GM04503 (cell line): Measurements from ENCODE around the gene NLE1.
A peak's percentile ranks its signal among the peaks of the same experiment; 100 is the strongest.
"Not testable (repeated sequence)": the region's sequence is repeated elsewhere in the genome, so short reads cannot be mapped to it uniquely, and the experiment has no call there.

ENCODE experiments used
- DNase-seq: peaks from one replicate; pipeline ENCODE4 v3.0.0-alpha.2; 2012; ENCODE audit warnings: low read depth

NLE1 gene

GRCh38 chr17:35141681-35142466 lies at the start of gene NLE1:
NLE1 (minus strand) TSS chr17:35142303; CDS start chr17:35142275, 28 bp downstream.
- DNase-seq: no peak

DNA sequence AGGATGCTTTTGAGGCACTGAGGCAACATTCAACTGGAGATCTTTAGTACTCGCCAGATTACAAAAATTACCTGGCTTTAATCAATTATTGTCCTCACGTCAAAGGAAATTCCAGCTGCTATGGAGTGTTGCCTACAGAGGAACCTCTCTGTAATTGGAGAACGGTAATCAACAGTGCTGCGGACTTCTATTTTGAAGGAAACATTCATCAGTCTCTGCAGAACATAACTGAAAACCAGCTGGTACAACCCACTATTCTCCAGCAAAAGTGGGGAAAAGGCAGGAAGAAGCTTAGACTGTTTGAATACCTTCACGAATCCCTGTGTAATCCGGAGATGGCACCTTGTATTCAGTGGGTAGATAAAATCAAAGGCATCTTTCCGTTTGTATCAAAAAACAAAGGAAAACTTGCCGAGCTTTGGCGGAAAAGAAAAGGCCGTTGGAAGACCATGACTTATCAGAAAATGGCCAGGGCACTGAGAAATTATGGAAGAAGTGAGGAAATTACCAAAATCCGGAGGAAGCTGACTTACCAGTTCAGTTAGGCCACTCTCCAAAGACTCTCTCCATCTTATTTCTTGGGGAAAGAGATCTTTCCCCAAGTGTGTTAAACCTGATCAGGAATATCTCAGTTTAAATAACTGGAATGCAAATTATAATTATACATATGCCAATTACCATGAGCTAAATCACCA lies 49.0 kb upstream of the NLE1 start:
- DNase-seq: no peak

DNA sequence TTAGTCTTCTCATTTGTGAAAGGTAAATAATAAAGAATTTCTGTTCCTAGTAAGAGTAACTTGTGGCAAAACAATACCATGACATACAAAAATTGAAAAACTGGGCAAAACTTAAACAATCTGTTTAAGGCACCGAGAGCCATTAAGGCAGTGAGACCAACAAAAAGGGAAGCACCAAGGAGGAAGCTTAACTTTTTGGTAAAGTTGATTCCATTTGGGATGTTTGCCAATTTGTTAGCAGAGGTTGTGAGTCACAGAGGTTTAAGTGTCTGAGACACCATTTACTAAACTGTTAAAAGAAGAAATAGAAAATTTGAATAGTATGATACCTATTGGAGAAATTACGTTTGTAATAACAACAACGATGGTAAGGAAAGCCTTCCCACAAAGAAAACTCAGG lies 47.2 kb upstream of the NLE1 start:
- no peak for DNase-seq

DNA sequence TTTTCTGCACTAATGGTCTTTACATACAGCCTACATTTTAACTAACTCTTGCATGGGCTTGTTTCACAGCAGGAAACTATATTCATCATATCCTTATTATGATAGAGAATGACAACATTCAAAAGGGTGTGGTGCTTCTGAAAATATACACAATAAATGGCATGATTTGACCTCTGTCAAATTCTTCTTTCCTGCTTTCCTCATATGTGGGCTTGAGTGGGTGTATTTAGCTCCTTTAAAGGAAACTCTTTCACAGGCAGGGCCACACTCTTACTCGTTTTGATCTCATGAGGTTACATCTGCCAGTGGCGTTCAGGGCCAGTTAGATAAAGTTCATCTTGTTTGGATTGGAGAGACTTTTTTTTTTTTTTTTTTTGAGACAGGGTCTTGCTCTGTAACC lies 46.0 kb upstream of the NLE1 start:
- no peak for DNase-seq

DNA sequence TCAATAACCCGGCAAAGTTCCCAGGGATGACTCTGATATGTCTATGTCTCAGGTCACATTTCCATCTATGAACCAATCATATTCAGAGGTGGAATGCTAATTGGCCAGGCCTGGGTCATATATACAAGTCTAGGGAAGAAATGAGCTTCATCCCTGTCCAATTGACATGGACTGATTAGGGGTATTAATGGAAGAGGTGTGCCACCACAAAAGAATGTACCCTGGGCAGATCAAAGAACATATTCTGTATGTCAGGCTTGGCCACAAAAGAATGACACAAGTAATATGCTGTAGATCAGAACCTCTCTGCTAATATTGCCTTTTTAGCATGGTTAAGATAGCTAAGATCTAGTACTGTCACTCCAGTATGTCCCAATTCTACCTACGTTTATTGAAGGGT lies 45.4 kb upstream of the NLE1 start:
- DNase-seq: no peak

- DNase-seq: no peak
Measured at GRCh38 chr17:35185849-35186248, 43.7 kb upstream of the NLE1 start.

- no peak for DNase-seq
Measured at GRCh38 chr17:35184274-35184673, 42.2 kb upstream of the NLE1 start.

DNA sequence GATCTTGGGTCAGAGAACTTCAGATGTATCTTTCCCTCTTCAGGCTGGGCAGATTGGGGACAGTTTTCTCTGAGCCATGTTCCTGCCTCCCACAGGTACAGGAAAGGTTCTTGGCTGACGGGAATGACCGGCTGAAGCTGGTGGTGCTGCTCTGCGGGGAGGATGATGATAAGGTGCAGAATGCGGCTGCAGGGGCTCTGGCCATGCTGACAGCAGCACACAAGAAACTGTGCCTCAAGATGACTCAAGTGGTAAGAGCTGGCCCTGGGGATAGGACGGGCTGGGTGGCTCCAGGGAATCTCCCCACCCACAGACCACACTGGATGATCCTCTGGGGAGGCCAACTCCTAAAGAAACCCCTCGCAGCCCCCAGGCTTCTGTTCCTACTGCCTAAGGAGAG lies 41.2 kb upstream of the NLE1 start:
- no peak for DNase-seq

DNA sequence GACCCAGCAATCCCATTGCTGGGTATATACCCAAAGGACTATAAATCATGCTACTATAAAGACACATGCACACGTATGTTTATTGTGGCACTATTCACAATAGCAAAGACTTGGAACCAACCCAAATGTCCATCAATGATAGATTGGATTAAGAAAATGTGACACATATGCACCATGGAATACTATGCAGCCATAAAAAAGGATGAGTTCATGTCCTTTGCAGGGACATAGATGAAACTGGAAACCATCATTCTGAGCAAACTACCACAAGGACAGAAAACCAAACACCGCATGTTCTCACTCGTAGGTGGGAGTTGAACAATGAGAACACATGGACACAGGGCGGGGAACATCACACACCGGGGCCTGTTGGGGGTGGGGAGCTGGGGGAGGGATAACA lies 37.3 kb upstream of the NLE1 start:
- DNase-seq: not testable (repeated sequence)

DNA sequence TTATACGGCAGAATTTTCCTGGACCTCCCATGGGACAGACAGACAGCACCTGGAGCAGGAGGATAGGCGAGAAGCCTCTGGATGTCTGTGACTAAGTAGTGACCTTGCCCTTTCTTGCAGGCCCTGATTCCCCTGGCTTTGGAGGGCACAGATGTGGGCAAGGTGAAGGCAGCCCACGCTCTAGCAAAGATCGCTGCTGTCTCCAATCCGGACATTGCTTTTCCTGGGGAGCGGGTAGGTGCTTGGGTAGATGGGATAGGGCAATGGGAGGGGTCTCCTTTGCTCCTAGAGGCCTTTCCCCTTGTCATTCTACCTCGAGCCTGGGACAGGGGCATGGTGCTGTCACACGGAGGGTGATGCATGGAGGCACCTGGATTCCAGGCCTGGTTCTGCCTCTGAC lies 34.8 kb upstream of the NLE1 start:
- DNase-seq: no peak

- DNase-seq: no peak
Measured at GRCh38 chr17:35175638-35176415, 33.7 kb upstream of the NLE1 start.

GRCh38 chr17:35174835-35175334 lies 32.8 kb upstream of the NLE1 start:
- no peak for DNase-seq

DNA sequence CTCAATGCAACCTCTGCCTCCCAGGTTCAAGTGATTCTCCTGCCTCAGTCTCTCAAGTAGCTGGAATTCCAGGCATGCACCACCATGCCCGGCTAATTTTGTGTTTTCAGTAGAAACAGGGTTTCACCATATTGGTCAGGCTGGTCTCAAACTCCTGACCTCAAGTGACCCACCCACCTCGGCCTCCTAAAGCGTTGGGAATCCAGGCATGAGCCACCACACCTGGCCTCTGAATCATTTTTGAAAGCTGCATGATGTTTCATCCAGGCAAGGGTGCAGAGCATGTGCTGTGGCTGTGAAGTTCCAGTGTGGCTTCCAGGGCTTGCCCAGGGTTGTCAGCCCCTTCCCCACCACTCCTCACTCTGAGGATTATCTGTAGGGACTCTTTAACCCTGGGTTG lies 30.2 kb upstream of the NLE1 start:
- not testable (repeated sequence) for DNase-seq

DNA sequence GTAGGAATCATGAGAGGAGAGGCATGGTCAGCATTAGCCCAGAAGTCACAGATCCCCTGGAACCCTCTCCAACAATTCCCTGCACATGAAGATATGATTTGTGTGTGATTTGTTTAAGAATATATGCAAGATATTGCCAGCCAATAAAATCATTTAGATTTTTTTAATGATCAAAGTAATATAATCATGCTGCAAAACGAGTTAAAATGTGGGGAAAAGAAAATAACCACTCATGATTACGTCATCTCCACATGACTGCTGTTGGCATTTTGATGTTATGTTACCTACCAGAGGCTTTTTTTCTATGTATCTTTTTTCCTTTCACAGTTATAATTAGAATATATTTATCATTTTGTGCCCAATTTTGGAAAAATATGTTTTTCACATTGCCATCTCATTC lies 29.7 kb upstream of the NLE1 start:
- DNase-seq: no peak

DNA sequence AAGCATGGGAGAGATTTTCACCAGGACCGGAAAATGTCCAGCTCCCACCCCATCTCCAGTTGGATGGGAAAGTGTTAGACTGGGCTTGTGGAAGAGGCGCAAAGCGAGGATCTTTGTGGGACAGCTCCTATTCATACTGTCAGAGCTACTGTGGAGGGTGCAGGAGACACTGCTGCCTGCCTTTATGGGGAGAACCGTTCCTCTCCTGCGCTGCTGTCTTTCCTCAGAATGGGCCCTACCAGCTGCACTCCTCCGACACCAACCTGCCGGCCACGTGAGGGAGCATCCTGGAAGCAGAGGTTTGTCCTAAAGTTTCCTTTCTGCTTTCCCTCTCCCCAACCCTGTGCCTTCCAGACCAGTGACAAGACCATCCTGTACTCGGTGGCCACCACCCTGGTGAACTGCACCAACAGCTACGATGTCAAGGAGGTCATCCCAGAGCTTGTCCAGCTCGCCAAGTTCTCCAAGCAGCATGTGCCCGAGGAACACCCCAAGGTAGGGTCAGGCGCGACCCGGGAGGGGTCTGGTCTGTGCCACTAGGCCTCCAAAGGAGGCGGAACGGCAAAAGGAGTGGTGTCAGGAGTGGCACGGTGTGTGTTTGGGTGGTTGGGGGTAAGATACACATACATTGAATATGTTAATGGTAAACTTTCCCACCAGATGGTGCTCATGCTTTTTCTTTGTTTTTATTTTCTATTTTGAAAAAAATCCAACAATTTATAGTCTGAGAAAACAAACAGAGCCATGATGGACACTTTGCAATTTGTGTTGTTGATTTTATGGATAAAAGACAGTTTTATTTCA lies 29.1 kb upstream of the NLE1 start:
- no peak for DNase-seq

DNA sequence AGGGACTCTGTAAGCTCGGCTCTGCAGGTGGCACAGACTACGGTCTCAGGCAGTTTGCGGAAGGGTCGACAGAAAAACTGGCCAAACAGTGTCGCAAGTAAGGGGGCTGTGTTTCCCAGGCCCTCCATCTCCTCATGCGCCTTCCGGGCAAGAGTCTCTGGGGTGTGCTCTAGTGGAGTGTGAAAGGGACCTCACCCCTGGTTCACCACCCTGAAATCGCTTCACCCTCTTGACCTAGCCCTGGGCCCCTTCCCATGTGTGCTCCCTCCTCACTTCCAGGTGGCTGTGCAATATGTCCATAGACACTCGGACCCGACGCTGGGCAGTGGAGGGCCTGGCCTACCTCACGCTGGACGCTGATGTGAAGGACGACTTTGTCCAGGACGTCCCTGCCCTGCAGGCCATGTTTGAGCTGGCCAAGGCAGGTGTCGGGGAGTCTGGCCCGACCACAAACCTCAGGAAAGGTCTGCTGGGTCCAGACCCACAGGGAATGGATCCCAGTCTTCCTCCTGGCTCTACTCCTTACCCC lies 27.8 kb upstream of the NLE1 start:
- no peak for DNase-seq

GRCh38 chr17:35167666-35168065 lies 25.6 kb upstream of the NLE1 start:
- DNase-seq: peak; percentile 12

GRCh38 chr17:35167046-35167445 lies 24.9 kb upstream of the NLE1 start:
- DNase-seq: no peak

GRCh38 chr17:35166526-35166925 lies 24.4 kb upstream of the NLE1 start:
- no peak for DNase-seq

- no peak for DNase-seq
Measured at GRCh38 chr17:35164716-35165115, 22.6 kb upstream of the NLE1 start.

DNA sequence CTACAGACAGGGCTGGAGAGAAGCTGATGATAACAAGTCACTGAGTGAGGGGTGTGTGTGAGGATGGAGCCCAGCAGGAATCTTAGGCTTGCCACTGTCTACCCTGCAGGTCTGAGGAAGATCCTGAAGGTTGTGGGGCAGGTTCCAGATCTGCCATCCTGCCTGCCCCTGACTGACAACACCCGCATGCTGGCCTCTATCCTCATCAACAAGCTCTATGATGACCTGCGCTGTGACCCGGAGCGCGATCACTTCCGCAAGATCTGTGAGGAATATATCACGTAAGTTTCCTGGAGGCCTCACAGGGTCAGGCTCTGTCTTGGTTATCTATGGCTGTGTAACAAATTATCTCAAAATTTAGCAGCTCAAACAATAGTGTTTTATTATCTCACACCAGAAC lies 21.8 kb upstream of the NLE1 start:
- DNase-seq: no peak

DNA sequence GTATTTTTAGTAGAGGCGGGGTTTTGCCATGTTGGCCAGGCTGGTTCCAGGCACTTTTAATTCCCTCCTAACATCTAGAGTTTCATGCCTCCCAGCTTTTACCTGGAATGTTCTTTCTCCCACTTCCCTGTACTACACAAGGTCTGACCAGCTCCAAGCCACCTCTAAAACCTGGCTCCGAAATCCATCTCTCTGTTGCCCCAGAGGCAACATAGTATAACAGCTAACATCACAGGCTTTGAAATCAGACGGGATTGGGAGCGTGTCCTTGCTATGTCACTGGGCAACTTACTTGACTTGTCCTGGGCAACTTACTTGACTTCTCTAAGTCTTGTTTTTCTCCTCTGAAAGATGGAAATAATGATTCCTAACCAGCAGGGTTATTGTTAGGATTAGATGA lies 20.7 kb upstream of the NLE1 start:
- DNase-seq: no peak
